HG03103 (cell line): ENCODE results near the gene SDC4.
A peak's percentile ranks its signal among the peaks of the same experiment; 100 is the strongest.

Source experiments
- ATAC-seq: cut with Tn5 transposase; IDR thresholded peaks from one replicate; pipeline ENCODE4 v1.9.1; 2021; ENCODE audit warnings: low read depth; ENCODE audit not compliant: unreplicated experiment

SDC4 gene

GRCh38 chr20:45347936-45348778, at the start of gene SDC4:
Gene SDC4, minus strand, starts transcription at chr20:45348424. Its CDS starts 40 bp downstream, at chr20:45348384.
- ATAC-seq, result no peak

GRCh38 chr20:45395114-45395415, 46.8 kb upstream of the SDC4 start:
- no peak for ATAC-seq

- no peak for ATAC-seq
Measured at GRCh38 chr20:45394221-45395113, 46.2 kb upstream of the SDC4 start.

- no peak for ATAC-seq
Measured at GRCh38 chr20:45392733-45393132, 44.5 kb upstream of the SDC4 start.

- no peak for ATAC-seq
Measured at GRCh38 chr20:45391559-45391958, 43.3 kb upstream of the SDC4 start.

- ATAC-seq, result no peak
Measured at GRCh38 chr20:45390931-45391330, 42.7 kb upstream of the SDC4 start.

GRCh38 chr20:45387274-45387673, 39.0 kb upstream of the SDC4 start:
- no peak for ATAC-seq

GRCh38 chr20:45378191-45378590, 30.0 kb upstream of the SDC4 start, which contains the start of gene TP53TG5:
Gene TP53TG5, minus strand, starts transcription at chr20:45378325. Its CDS starts 89 bp downstream, at chr20:45378236.
- ATAC-seq, result no peak

GRCh38 chr20:45377269-45377668, 29.0 kb upstream of the SDC4 start:
- no peak for ATAC-seq

- ATAC-seq, result no peak
Measured at GRCh38 chr20:45374966-45375365, 26.7 kb upstream of the SDC4 start.

- no peak for ATAC-seq
Measured at GRCh38 chr20:45374101-45374467, 25.9 kb upstream of the SDC4 start.

GRCh38 chr20:45373353-45374100, 25.3 kb upstream of the SDC4 start:
- no peak for ATAC-seq

GRCh38 chr20:45372646-45373352, 24.6 kb upstream of the SDC4 start:
- ATAC-seq, result no peak

- ATAC-seq, result no peak
Measured at GRCh38 chr20:45372241-45372640, 24.0 kb upstream of the SDC4 start.

GRCh38 chr20:45370571-45371160, 22.4 kb upstream of the SDC4 start:
- no peak for ATAC-seq

- ATAC-seq, result peak; percentile 81
Measured at GRCh38 chr20:45368221-45368980, 20.2 kb upstream of the SDC4 start.

- no peak for ATAC-seq
Measured at GRCh38 chr20:45367126-45367525, 18.9 kb upstream of the SDC4 start.

GRCh38 chr20:45366631-45367030, 18.4 kb upstream of the SDC4 start:
- ATAC-seq, result no peak

GRCh38 chr20:45366192-45366591, 18.0 kb upstream of the SDC4 start:
- no peak for ATAC-seq
